RWPE2 (cell line): Measurements from ENCODE around the gene KIRREL3.

Source experiments
- ATAC-seq: fragments of 200-7000 bp; cut with Tn5 transposase; 3 replicates; pipeline ENCODE4 v1.9.1; 2021; ENCODE audit warnings: low read depth
- DNase-seq: peaks from one replicate; pipeline ENCODE4 v3.0.0-alpha.2; 2020; ENCODE audit warnings: low spot score
- H3K27ac ChIP-seq: fragments of 450-650 bp; 2 replicates; pipeline ENCODE4 v1.5.1; 2017; ENCODE audit warnings: mild to moderate bottlenecking; ENCODE audit not compliant: poor library complexity, severe bottlenecking
- H3K27me3 ChIP-seq: fragments of 250-450 bp; sonication (Bioruptor Pico); 2 replicates; pipeline ENCODE4 v1.5.1; 2021; ENCODE audit warnings: mild to moderate bottlenecking, moderate library complexity; ENCODE audit not compliant: insufficient read depth, poor library complexity, severe bottlenecking
- H3K36me3 ChIP-seq: fragments of 250-450 bp; sonication (Bioruptor Pico); 2 replicates; pipeline ENCODE4 v1.5.1; 2020; ENCODE audit warnings: low read depth, mild to moderate bottlenecking, moderate library complexity
- H3K4me1 ChIP-seq: fragments of 250-450 bp; sonication (Bioruptor Pico); 2 replicates; pipeline ENCODE4 v1.5.1; 2021; ENCODE audit warnings: mild to moderate bottlenecking, moderate library complexity; ENCODE audit not compliant: insufficient read depth, poor library complexity, severe bottlenecking
- H3K4me3 ChIP-seq: fragments of 250-450 bp; sonication (Bioruptor Pico); 2 replicates; pipeline ENCODE4 v1.5.1; 2021; ENCODE audit warnings: mild to moderate bottlenecking, moderate library complexity; ENCODE audit not compliant: severe bottlenecking
- H3K9me3 ChIP-seq: fragments of 250-450 bp; sonication (Bioruptor Pico); 2 replicates; pipeline ENCODE4 v1.5.1; 2021; ENCODE audit warnings: mild to moderate bottlenecking, moderate library complexity; ENCODE audit not compliant: severe bottlenecking
- TF ChIP-seq, protein P1 (sequence below): fragments of 450-650 bp; IDR thresholded peaks from one replicate; pipeline ENCODE4 v1.5.1; 2017; ENCODE audit warnings: mild to moderate bottlenecking, moderate library complexity; ENCODE audit not compliant: poor library complexity, severe bottlenecking

KIRREL3 gene

DNA sequence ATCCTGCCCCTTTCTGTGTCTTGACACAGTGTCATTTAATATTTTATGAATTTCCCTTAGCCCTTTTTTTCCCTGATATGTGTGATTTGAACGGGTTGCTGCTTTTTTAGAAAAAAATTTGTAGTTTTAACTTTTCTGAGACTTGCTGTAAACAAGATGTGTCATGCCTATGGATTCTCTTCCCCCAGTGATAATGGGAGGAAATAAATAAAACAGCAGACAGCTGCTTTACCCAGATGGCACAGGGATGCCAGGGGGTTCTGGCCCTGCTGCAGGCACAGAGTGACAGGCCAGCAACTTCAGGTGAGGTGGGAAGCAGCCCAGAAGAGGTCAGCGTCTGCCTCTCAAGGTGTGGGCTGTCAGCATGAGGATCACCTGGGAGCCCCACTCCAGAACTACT is 266.9 kb downstream of the KIRREL3 start:
- TF ChIP-seq, protein P1, sequence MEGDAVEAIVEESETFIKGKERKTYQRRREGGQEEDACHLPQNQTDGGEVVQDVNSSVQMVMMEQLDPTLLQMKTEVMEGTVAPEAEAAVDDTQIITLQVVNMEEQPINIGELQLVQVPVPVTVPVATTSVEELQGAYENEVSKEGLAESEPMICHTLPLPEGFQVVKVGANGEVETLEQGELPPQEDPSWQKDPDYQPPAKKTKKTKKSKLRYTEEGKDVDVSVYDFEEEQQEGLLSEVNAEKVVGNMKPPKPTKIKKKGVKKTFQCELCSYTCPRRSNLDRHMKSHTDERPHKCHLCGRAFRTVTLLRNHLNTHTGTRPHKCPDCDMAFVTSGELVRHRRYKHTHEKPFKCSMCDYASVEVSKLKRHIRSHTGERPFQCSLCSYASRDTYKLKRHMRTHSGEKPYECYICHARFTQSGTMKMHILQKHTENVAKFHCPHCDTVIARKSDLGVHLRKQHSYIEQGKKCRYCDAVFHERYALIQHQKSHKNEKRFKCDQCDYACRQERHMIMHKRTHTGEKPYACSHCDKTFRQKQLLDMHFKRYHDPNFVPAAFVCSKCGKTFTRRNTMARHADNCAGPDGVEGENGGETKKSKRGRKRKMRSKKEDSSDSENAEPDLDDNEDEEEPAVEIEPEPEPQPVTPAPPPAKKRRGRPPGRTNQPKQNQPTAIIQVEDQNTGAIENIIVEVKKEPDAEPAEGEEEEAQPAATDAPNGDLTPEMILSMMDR, result no peak
- Histone ChIP-seq H3K27ac (no peak overlapping the region), H3K27me3 (peaks cover 11% of the 10 kb centered on the region)

GRCh38 chr11:126732981-126733380 is 267.6 kb downstream of the KIRREL3 start:
- ATAC-seq (no peak), DNase-seq (no peak)
- Histone ChIP-seq H3K4me3 (no peak overlapping the region), H3K27ac (no peak overlapping the region), H3K36me3 (no peaks in the 10 kb centered on the region), H3K4me1 (no peaks in the 10 kb centered on the region), H3K9me3 (no peaks in the 10 kb centered on the region), H3K27me3 (peaks cover 5% of the 10 kb centered on the region)
- TF ChIP-seq, protein P1, result no peak

More for the DNA sequence above, 266.9 kb downstream of the KIRREL3 start:
- Histone ChIP-seq H3K9me3 (no peaks in the 10 kb centered on the region), H3K4me3 (no peak overlapping the region), H3K4me1 (no peaks in the 10 kb centered on the region), H3K36me3 (no peaks in the 10 kb centered on the region)
- no peak for DNase-seq
- no peak for ATAC-seq

DNA sequence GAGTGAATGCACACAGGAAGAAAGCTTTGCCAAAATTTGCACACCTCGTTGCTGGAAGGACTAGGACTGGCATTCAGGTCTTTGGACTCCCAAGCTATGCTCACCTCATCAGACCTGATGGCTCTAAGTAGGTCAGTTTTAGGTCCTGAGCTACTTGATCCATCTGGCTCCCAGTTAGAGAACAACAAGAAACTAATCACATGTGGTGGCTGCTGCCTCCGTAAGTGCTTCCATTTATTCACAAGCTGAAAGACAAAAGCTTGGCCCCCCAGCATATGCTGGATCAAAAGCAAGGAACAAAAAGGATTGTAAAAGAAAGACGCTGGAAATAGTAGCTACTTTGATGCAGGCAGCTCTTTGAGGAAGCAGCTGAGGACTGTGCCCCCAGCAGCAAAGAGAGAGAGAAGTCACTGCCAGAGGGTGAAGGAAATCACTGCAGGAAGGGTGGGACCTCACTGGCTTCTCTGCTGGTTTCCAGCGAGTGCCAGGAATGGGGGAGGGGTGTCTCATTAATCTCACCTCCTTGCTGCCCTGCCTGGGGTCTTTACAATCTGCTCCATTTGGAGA is 268.9 kb downstream of the KIRREL3 start:
- Histone ChIP-seq H3K4me1 (no peaks in the 10 kb centered on the region), H3K4me3 (no peak overlapping the region), H3K27ac (no peak overlapping the region), H3K36me3 (no peaks in the 10 kb centered on the region), H3K27me3 (no peaks in the 10 kb centered on the region), H3K9me3 (no peaks in the 10 kb centered on the region)
- TF ChIP-seq, protein P1, result no peak
- ATAC-seq, result no peak
- DNase-seq, result no peak

GRCh38 chr11:126727381-126727780 is 273.2 kb downstream of the KIRREL3 start:
- TF ChIP-seq, protein P1, result no peak
- Histone ChIP-seq H3K9me3 (no peaks in the 10 kb centered on the region), H3K27me3 (no peaks in the 10 kb centered on the region), H3K27ac (no peak overlapping the region), H3K36me3 (no peaks in the 10 kb centered on the region), H3K4me1 (no peaks in the 10 kb centered on the region), H3K4me3 (no peak overlapping the region)
- ATAC-seq (no peak), DNase-seq (no peak)

GRCh38 chr11:126725521-126725920 is 275.0 kb downstream of the KIRREL3 start:
- no peak for ATAC-seq
- no peaks in the 10 kb centered on the region for H3K27me3 ChIP-seq

More at GRCh38 chr11:126725521-126725920, 275.0 kb downstream of the KIRREL3 start:
- no peaks in the 10 kb centered on the region for H3K9me3 ChIP-seq
- H3K27ac ChIP-seq, result no peak overlapping the region
- H3K4me1 ChIP-seq, result no peaks in the 10 kb centered on the region
- no peak for DNase-seq
- no peaks in the 10 kb centered on the region for H3K36me3 ChIP-seq
- no peak overlapping the region for H3K4me3 ChIP-seq
- TF ChIP-seq, protein P1, result no peak
